Hematopoietic multipotent progenitor cell (in vitro differentiated cells): ENCODE measurements around the gene C16orf74. TPM values are rescaled to one million over a fixed set of nuclear protein-coding genes. Genes with fewer than 3 reads are reported as not detected.

ENCODE experiments used
- DNase-seq, 3 donors: peaks; one replicate each; pipeline ENCODE4 v3.0.0-alpha.2; 2011 to 2015; ENCODE audit warnings: low read depth in 2 of 3, low spot score in 2 of 3
- total RNA-seq: library from RNA; depleted of rRNA; stranded (reverse); fragments of >200 nt; gene quantifications from one replicate; pipeline ENCODE4 v1.2.3, GENCODE V29; 2012

Gene C16orf74
- total RNA-seq, 1 donor: 3.5 TPM

GRCh38 chr16:85698935-85699558, 51.8 kb downstream of the C16orf74 start:
- DNase-seq: no peak

GRCh38 chr16:85698459-85698891, 52.4 kb downstream of the C16orf74 start:
- no peak for DNase-seq

- no peak for DNase-seq
Measured at GRCh38 chr16:85697431-85697830, 53.5 kb downstream of the C16orf74 start.

GRCh38 chr16:85696781-85697180, 54.1 kb downstream of the C16orf74 start:
- DNase-seq: no peak

GRCh38 chr16:85695196-85696128, 55.4 kb downstream of the C16orf74 start:
- no peak for DNase-seq

- no peak for DNase-seq
Measured at GRCh38 chr16:85690469-85691064, 60.3 kb downstream of the C16orf74 start.

- DNase-seq: no peak
Measured at GRCh38 chr16:85689950-85690320, 61.0 kb downstream of the C16orf74 start.

GRCh38 chr16:85689285-85689949, 61.5 kb downstream of the C16orf74 start:
- DNase-seq: no peak

GRCh38 chr16:85688586-85689284, 62.2 kb downstream of the C16orf74 start, which contains the start of gene GINS2:
GINS2 (minus strand) TSS chr16:85688954; CDS start chr16:85688898, 56 bp downstream.
- peak; percentile 64 to 91 (median 88) for DNase-seq

GRCh38 chr16:85687651-85688471, 63.0 kb downstream of the C16orf74 start:
- no peak for DNase-seq

GRCh38 chr16:85686912-85687591, 63.8 kb downstream of the C16orf74 start:
- DNase-seq: no peak

- no peak for DNase-seq
Measured at GRCh38 chr16:85685251-85685650, 65.6 kb downstream of the C16orf74 start.

GRCh38 chr16:85683363-85683762, 67.5 kb downstream of the C16orf74 start:
- DNase-seq: no peak

GRCh38 chr16:85682516-85682915, 68.4 kb downstream of the C16orf74 start:
- DNase-seq: no peak

GRCh38 chr16:85681255-85681654, 69.6 kb downstream of the C16orf74 start:
- no peak for DNase-seq

- DNase-seq: no peak
Measured at GRCh38 chr16:85680352-85680944, 70.4 kb downstream of the C16orf74 start.

GRCh38 chr16:85679870-85680269, 71.0 kb downstream of the C16orf74 start:
- no peak for DNase-seq

GRCh38 chr16:85678821-85679220, 72.1 kb downstream of the C16orf74 start:
- no peak for DNase-seq
